NCI-H187 (cell line): ENCODE data around the gene TUBB6.

ENCODE experiments used
- DNase-seq, 2 experiments: peaks; one replicate each; lab custom pipeline; 2025; lab: John Stamatoyannopoulos, UW

The TUBB6 gene

GRCh38 chr18:12291161-12291560 lies 16.9 kb upstream of the TUBB6 start:
- DNase-seq = no peak

DNA sequence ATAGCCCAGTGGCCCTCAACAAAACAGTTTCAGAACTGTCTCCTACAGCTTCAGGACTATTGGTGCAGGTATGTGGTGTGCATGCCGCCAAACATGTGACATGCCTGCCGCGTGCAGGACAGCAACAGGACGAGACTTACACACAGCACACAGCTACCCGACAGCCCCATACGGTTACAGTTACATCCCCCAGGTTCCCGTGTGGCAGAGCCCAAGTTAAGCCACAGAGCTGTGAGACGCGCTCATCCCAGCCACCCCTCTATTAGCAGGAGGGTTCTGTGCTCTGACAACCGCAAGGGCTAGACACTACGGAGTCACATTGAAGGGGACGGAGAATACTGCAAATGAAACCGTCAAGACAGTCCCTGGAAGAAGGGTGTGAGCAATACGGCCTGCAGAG lies 16.4 kb upstream of the TUBB6 start:
- DNase-seq = no peak

GRCh38 chr18:12293831-12294230 lies 14.2 kb upstream of the TUBB6 start:
- no peak for DNase-seq

DNA sequence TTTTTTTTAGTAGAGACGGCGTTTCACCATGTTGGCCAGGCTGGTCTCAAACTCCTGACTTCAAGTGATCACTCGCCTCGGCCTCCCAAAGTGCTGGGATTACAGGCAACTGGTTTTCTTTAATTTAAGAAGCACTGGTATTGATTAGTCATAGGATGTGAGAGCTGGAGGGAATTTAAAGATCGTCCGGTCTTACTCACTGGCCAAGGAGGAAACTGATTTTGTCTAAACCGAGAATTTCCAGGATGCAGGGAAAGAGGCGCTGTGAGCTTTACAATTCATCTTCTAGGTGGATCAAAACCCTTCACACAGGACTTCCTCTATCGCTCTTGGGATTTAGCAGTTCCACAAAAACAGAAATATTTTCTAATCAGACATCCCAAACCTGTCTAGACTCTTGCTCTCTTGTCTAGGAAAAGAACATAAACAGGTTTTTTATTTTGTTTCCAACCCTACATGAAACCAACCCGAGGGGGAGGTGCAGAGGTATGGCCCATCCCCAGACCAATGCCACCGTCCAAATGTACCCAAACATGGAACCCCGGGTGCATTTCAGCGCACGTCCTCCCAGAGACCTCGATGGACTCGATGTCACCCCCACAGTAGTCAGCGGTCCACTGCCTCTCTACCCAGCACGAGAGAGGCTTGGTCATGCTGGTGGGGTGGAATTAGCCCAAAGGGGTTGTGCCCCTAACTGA lies 12.5 kb upstream of the TUBB6 start:
- DNase-seq = no peak

- no peak for DNase-seq
Measured at GRCh38 chr18:12296087-12296403, 12.0 kb upstream of the TUBB6 start.

DNA sequence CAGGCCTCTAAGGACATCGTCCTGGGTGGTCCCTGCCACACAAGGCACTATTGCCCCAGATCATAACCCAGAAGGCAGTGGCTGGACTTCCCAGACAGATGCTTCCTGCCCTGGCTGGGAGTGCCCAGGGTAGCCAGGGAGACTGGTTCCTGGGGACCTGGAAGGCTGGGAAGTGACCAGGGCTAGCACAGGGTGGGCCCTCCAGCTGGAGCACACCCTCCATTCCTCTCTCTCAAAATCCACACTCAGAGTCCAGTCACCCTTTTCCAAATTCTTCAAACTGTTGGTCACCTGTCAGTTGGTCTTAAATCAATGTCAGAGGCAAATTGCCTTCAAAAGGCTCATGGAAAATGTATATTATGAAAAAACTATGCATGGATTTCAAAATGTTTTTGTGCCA lies 11.6 kb upstream of the TUBB6 start:
- no peak for DNase-seq

GRCh38 chr18:12299862-12300261 lies 8.2 kb upstream of the TUBB6 start:
- no peak for DNase-seq

GRCh38 chr18:12301263-12302005 lies 6.6 kb upstream of the TUBB6 start:
- no peak for DNase-seq

GRCh38 chr18:12302391-12303147 lies 5.5 kb upstream of the TUBB6 start:
- no peak for DNase-seq

DNA sequence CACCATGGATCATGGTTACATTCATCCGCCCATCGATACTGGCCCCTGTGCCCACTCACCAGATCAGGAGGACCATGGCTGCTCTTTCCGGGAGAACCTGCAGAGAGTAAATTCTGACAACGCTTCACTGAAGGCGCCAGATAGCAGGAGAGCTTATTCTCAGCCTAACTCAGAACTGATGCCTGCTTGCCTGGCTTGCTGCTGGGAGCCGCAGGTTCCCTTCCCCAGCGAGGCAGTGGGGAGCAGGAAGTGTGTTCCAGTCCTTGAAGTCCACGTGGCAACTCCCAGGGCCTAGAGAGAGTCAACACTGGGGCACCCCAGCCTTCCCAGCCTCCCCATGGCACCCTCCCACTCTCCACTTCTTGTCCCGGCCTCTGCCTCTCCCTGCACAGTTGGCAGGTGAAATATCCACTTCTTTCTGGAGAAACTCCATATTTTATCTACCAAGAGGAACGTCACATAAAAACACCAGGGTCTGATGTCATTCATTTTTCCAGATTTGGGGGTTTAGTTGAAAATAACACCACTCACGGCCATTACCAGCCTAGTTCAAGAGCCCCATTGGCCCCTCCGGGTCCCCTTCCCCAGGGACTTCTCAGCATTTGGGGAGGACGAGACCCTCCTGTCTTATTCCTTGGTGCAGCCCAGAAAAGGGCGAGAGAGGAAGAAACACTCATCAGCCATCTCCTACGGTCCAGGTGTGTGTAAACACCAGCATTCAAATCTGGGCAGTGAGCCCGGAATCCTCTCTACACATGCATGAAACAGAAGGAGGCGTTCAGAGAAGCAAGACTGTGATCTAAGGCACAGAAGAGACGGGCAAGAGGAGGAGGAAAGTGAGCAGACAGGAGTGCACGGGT lies 3.5 kb upstream of the TUBB6 start:
- no peak for DNase-seq

DNA sequence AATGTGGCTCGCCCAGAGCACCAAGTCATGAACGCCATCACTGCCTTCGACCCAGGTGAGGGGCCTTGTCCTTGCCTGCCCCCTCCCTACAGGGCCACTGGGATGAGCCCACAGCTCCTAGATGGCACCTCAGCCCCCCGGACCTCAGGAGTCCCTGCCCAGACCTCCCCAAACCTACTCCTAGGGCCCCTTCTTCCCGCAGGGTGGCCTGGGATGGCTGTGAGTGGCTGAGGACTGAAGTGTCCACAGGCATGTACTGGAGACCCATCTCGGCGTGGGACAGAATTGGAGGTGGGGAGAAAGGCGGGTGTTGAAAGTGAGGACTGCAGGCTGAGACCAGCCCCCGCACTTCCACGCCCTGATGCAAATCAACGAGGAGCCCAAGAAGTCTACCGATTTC lies 2.8 kb upstream of the TUBB6 start:
- no peak for DNase-seq

GRCh38 chr18:12305930-12306629 lies 2.0 kb upstream of the TUBB6 start:
- DNase-seq = no peak

- no peak for DNase-seq
Measured at GRCh38 chr18:12306752-12307700, 1.0 kb upstream of the TUBB6 start.

DNA sequence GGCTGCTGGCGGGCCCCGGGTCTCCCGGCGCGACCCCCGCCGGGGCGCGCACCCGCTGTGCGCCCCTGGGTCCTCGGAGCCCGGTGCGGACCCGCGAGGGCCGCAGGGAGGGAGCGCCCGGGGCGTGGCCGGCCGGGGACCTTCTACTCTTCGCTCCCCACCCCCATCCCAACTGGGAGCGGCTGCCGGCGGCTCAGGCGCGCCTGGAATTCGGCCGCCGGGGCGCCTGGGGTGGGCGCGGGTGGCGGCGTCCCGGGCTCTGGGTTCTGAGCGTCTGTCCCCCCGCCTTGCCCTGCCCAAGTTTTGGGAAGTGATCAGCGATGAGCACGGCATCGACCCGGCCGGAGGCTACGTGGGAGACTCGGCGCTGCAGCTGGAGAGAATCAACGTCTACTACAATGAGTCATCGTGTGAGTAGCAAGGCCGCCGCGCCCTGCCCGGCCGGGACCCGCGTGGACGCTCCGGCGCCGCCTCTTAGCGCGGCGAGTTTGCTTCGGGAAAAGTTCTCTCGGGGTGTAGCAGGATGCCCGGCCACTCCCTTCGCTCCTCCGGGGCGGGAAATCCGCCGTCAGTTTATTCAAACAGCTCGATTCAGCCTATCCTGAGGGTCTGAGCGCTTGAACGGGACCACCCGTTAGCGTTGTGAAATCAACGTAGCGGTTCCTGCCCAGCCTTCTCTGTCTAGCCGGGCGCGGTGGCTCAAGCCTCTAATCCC lies 502 bp downstream of the TUBB6 start:
- no peak for DNase-seq

GRCh38 chr18:12309683-12310198 lies 1.7 kb downstream of the TUBB6 start:
- no peak for DNase-seq

DNA sequence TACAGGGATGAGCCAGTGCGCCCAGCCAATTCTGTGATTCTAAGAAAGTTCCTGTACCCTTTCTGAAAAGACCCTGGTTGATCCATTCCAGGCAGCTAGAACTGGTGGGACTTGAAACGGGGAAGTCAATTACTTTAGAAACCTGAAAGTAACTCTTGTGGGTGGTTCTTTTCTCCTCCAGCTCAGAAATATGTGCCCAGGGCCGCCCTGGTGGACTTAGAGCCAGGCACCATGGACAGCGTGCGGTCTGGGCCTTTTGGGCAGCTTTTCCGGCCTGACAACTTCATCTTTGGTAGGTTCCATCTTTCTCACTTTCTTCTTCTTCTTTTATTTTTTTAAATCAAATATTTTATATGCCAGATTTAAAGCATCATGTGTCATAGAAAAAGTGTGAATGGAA lies 2.7 kb downstream of the TUBB6 start:
- DNase-seq = no peak

- no peak for DNase-seq
Measured at GRCh38 chr18:12312976-12313375, 4.9 kb downstream of the TUBB6 start.

DNA sequence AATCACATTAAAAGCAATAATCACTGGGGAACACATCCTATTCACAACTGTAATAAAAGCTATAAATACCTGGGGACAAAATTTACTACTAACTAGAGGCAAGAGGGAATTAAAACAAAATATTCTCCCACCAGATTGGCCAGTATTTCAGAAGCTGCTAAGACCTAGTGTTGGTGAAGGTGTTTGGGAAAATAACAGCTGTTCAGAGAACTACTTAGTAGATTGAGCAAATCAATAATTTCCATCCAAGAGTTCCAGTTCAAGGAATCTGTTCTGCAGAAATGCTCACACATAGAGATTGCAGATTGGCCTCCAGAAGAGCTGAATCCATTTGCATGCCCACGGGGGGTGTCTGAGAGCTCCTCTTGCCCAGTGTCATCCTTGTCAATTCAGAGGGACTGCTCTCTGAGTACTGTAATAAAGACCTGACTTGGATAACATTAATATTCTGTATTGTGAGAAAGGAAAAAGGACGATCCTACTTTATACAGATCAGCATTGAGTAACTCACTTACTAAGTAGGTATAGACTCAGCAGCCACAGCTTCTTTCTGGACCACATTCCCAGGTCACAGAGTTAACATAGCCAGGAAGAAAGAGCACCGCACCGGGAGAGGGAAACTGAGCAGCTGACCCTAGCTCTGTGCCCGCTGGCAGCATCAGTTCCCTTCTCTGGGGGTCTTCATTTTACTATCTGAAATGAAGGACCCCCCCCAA lies 5.6 kb downstream of the TUBB6 start:
- DNase-seq = no peak
